H1 (cell line): Measurements from ENCODE around the gene PHTF2. TPM values are rescaled to one million over a fixed set of nuclear protein-coding genes. Genes with fewer than 3 reads are reported as not detected.

Experiments used
- RBBP5 ChIP-seq: IDR thresholded peaks from 2 replicates; pipeline ENCODE4 v1.7.1; 2012; ENCODE audit warnings: low read depth, mild to moderate bottlenecking, inconsistent platforms, low read length, moderate library complexity, borderline replicate concordance
- polyA plus RNA-seq, 7 experiments: library from polyadenylated mRNA; depleted of rRNA in 3 of 7; stranded (reverse) in 5 of 7; unstranded in 2 of 7; fragments of >200 nt in 5 of 7; fragments of 200-250 nt in 2 of 7; gene quantifications; 1 replicate in 5 of 7; 2 replicates in 1 of 7; 4 replicates in 1 of 7; pipeline versions ENCODE4 v1.2.1 to v1.2.3, GENCODE V29; 2011 to 2013; ENCODE audit warnings: missing spikeins in 2 of 7, mixed read lengths in 2 of 7
- total RNA-seq: library from RNA; stranded (reverse); fragmentation: NEBNext Ultra II Directional; extraction: Animal tissue kit (Norgen Biotek cat#: 25700); gene quantifications from 2 replicates; pipeline ENCODE4 v1.2.1, GENCODE V29; 2021

Gene PHTF2
- total and polyA plus RNA-seq, 2 of the 8 experiments (the other 6 are each of a cell fraction or from before 2014, with no cell fraction given), result 9.0 to 25.4 TPM

GRCh38 chr7:77908664-77909063, 110.1 kb downstream of the PHTF2 start (continued):
- no peak for TF ChIP-seq RBBP5
